PFSK-1 (cell line): ENCODE data around the gene MS4A5.

Source experiments
- FOXP2 ChIP-seq: optimal IDR thresholded peaks from 2 replicates; pipeline ENCODE3; 2011; ENCODE audit warnings: borderline replicate concordance, control low read depth, inconsistent platforms; ENCODE audit not compliant: insufficient read depth; ENCODE audit errors: extremely low read length, extremely low read depth
- POLR2AphosphoS5 ChIP-seq: IDR thresholded peaks from 2 replicates; pipeline ENCODE4 v1.6.1; 2012; ENCODE audit warnings: low read depth, mild to moderate bottlenecking, control low read depth, low read length, moderate library complexity
- SIN3A ChIP-seq: IDR thresholded peaks from 2 replicates; pipeline ENCODE4 v1.6.1; 2012; ENCODE audit warnings: mild to moderate bottlenecking, low read length, moderate library complexity, borderline replicate concordance; ENCODE audit not compliant: insufficient read depth
- TAF1 ChIP-seq: IDR thresholded peaks from 2 replicates; pipeline ENCODE4 v1.6.1; 2012; ENCODE audit warnings: low read length, control low read depth, borderline replicate concordance; ENCODE audit not compliant: insufficient read depth
- TF ChIP-seq, protein P1 (sequence below), 2 experiments: IDR thresholded peaks; 2 replicates each; pipeline versions ENCODE4 v1.6.1 to v1.8.0; 2011 to 2012; ENCODE audit warnings: low read depth in 2 of 2, low read length in 2 of 2, control low read depth in 1 of 2, inconsistent platforms in 1 of 2, mild to moderate bottlenecking in 1 of 2, moderate library complexity in 1 of 2; ENCODE audit not compliant: insufficient read depth in 1 of 2

The MS4A5 gene

DNA sequence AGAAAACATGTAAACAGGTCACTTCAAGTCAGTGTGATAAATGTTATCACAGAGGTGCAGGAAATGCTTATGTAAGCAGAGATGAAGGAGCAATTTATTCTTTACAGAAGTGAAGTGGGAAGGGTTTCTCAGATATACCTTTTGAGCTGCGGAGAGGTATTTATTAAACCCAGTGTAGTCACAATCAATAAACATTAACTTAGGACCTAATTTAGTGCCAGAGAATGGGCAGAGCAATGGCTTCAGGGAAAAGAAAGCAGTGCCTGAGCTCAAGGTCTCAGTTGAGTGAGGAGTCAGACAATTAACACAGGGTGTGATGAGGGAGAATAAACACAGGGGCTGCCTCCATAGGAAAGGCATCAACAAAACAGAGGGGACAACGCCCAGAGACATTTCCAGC, 1.9 kb downstream of the MS4A5 start:
- TF ChIP-seq POLR2AphosphoS5 (no peak), FOXP2 (no peak), SIN3A (no peak), TAF1 (no peak)
- TF ChIP-seq, protein P1, sequence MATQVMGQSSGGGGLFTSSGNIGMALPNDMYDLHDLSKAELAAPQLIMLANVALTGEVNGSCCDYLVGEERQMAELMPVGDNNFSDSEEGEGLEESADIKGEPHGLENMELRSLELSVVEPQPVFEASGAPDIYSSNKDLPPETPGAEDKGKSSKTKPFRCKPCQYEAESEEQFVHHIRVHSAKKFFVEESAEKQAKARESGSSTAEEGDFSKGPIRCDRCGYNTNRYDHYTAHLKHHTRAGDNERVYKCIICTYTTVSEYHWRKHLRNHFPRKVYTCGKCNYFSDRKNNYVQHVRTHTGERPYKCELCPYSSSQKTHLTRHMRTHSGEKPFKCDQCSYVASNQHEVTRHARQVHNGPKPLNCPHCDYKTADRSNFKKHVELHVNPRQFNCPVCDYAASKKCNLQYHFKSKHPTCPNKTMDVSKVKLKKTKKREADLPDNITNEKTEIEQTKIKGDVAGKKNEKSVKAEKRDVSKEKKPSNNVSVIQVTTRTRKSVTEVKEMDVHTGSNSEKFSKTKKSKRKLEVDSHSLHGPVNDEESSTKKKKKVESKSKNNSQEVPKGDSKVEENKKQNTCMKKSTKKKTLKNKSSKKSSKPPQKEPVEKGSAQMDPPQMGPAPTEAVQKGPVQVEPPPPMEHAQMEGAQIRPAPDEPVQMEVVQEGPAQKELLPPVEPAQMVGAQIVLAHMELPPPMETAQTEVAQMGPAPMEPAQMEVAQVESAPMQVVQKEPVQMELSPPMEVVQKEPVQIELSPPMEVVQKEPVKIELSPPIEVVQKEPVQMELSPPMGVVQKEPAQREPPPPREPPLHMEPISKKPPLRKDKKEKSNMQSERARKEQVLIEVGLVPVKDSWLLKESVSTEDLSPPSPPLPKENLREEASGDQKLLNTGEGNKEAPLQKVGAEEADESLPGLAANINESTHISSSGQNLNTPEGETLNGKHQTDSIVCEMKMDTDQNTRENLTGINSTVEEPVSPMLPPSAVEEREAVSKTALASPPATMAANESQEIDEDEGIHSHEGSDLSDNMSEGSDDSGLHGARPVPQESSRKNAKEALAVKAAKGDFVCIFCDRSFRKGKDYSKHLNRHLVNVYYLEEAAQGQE (IDR thresholded peaks at IDR 0.05; ENCODE audit: insufficient read depth in 1 of 2, low read depth in 2 of 2, low read length in 2 of 2): no peak

DNA sequence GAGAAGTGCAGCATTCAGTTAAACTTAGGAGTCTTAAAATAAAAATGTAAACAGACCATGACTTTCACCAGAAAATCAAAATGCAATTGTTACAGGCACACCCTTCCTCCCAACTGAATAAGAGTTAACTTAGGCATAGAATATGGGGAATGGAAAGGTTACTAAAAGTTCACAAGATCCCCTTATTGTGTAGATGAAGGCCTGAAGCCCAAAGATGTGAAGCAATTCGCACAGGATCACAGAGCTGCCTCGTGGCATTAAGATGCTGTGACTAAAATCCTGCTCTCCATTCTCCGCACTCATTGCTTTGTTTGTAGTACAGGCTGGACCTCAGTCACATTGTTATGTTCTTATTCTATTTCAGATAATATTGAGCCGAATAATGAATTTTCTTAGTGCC, 4.0 kb downstream of the MS4A5 start:
- TF ChIP-seq SIN3A (no peak), POLR2AphosphoS5 (no peak), TAF1 (no peak), FOXP2 (no peak)
- TF ChIP-seq, protein P1 (IDR thresholded peaks at IDR 0.05; ENCODE audit: insufficient read depth in 1 of 2, low read depth in 2 of 2, low read length in 2 of 2): no peak

DNA sequence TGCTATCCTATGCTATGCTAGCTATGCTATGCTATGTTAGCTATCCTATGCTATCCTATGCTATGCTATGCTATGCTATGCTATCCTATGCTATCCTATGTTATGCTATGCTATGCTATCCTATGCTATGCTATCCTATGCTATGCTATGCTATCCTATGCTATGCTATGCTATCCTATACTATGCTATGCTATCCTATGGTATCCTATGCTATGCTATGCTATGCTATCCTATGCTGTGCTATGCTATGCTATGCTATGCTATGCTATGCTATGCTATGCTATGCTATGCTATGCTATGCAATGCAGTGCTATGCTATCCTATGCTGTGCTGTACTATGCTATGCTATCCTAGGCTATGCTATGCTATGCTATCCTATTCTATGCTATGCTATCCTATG, 17.7 kb downstream of the MS4A5 start:
- TF ChIP-seq, protein P1 (IDR thresholded peaks at IDR 0.05; ENCODE audit: insufficient read depth in 1 of 2, low read depth in 2 of 2, low read length in 2 of 2): no peak
- TF ChIP-seq FOXP2 (no peak), TAF1 (no peak), POLR2AphosphoS5 (no peak), SIN3A (no peak)

DNA sequence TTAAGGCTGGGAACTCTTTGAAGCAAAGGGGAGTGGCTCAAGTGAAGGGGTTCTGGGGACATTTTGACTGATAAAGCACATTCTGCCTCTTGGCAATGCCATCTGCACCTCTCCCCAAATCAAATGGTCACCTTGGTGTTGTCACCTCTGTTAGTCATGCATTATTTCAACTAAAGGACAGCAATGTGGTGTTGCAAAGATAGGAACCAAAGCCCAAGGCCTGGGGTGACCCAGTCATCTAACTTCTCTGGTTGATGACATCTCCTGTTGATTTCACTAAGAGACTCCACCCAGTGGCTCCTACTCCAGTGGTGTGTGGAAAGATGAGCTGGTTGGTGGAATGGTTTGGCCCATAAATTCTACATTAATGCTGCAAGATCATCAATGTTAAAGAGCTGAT, 18.5 kb downstream of the MS4A5 start:
- TF ChIP-seq, protein P1 (IDR thresholded peaks at IDR 0.05; ENCODE audit: insufficient read depth in 1 of 2, low read depth in 2 of 2, low read length in 2 of 2): no peak
- TF ChIP-seq POLR2AphosphoS5: no peak
- no peak for TF ChIP-seq SIN3A
- TF ChIP-seq TAF1: no peak
- TF ChIP-seq FOXP2: no peak

DNA sequence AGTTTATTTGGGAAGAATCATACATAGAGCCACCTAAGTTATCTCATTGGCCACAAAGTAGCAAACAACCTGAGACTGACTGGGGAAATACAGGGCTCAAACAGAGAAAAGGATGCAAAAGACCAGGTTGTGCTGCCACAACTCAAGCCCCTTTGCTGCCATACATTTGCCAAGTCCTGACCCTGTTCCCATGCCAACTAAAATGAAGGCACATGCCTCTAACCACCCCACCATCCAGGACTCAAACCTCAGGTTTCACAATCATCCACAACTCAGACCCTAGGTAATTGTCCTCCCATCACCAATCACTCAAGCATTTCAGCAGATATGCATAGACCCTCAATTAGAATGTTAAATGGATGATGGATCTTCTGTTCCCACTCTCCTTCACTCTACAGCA, 24.8 kb downstream of the MS4A5 start:
- TF ChIP-seq FOXP2 (no peak), TAF1 (no peak), POLR2AphosphoS5 (no peak), SIN3A (no peak)
- TF ChIP-seq, protein P1 (IDR thresholded peaks at IDR 0.05; ENCODE audit: insufficient read depth in 1 of 2, low read depth in 2 of 2, low read length in 2 of 2): no peak
